Thymus (tissue), 11 donors: ENCODE results near the gene NUDT17. TPM values are rescaled to one million over a fixed set of nuclear protein-coding genes. Genes with fewer than 3 reads are reported as not detected.

Experiments
- DNase-seq, 9 donors: peaks; one replicate each; pipeline ENCODE4 v3.0.0-alpha.2; 2013; ENCODE audit warnings: low spot score in 9 of 9, low read depth in 6 of 9, missing footprints in 1 of 9
- H3K27ac ChIP-seq, 2 donors: one replicate each; pipeline ENCODE4 v1.5.1; 2013; ENCODE audit warnings: control low read depth in 1 of 2, low read depth in 1 of 2, low read length in 1 of 2, mild to moderate bottlenecking in 1 of 2, moderate library complexity in 1 of 2
- H3K27me3 ChIP-seq, 2 donors: one replicate each; pipeline ENCODE4 v1.5.1; 2013; ENCODE audit warnings: low read length in 1 of 2; ENCODE audit not compliant: control insufficient read depth in 2 of 2, insufficient read depth in 1 of 2
- H3K36me3 ChIP-seq, 2 donors: one replicate each; pipeline ENCODE4 v1.5.1; 2013; ENCODE audit warnings: low read length in 1 of 2, mild to moderate bottlenecking in 1 of 2, moderate library complexity in 1 of 2; ENCODE audit not compliant: control insufficient read depth in 2 of 2, insufficient read depth in 2 of 2
- H3K4me1 ChIP-seq, 2 donors: one replicate each; pipeline ENCODE4 v1.5.1; 2013; ENCODE audit warnings: low read length in 2 of 2; ENCODE audit not compliant: control insufficient read depth in 2 of 2, insufficient read depth in 2 of 2
- H3K4me3 ChIP-seq, 2 donors: one replicate each; pipeline ENCODE4 v1.5.1; 2013; ENCODE audit warnings: low read length in 2 of 2, control low read depth in 1 of 2, mild to moderate bottlenecking in 1 of 2
- H3K9me3 ChIP-seq, 2 donors: one replicate each; pipeline ENCODE4 v1.5.1; 2013; ENCODE audit warnings: low read length in 1 of 2, mild to moderate bottlenecking in 1 of 2; ENCODE audit not compliant: control insufficient read depth in 2 of 2, insufficient read depth in 1 of 2
- WGBS: extraction: QIAGEN DNeasy Blood & Tissue Kit; methylation state at CpG from one replicate; pipeline ENCODE4 v1.1.7; 2013; 5-methylcytosine and 5-hydroxymethylcytosine counted together
- polyA plus RNA-seq: library from polyadenylated mRNA; stranded (reverse); fragments of 200-250 nt; gene quantifications from one replicate; pipeline ENCODE4 v1.2.3, GENCODE V29; 2013
- total RNA-seq: library from RNA; stranded (reverse); fragments of 120-200 nt; gene quantifications from one replicate; pipeline ENCODE4 v1.2.4, GENCODE V29; 2013
- donor health status: healthy.

Gene NUDT17
- total and polyA plus RNA-seq, 2 donors: 3.7 to 6.0 TPM

GRCh38 chr1:145892486-145893087 is 47.2 kb downstream of the NUDT17 start:
- H3K9me3 ChIP-seq: no peaks in the 10 kb centered on the region
- no peaks in the 10 kb centered on the region for H3K36me3 ChIP-seq
- WGBS: 92% methylated on average over 3 of the region's 3 CpGs
- H3K27me3 ChIP-seq: no peaks in the 10 kb centered on the region
- peak overlapping the region; percentile 28 to 83 for H3K27ac ChIP-seq
- H3K4me3 ChIP-seq: no peak overlapping the region
- DNase-seq: no peak
- peaks cover 0 to 5% of the 10 kb centered on the region in 2 donors for H3K4me1 ChIP-seq

GRCh38 chr1:145893306-145894055 is 48.1 kb downstream of the NUDT17 start:
- 96% methylated on average over 7 of the region's 7 CpGs for WGBS
- DNase-seq: no peak
- H3K9me3 ChIP-seq: no peaks in the 10 kb centered on the region

GRCh38 chr1:145895471-145895870 is 50.0 kb downstream of the NUDT17 start:
- Histone ChIP-seq H3K4me3 (no peak overlapping the region), H3K27me3 (no peaks in the 10 kb centered on the region), H3K27ac (no peak overlapping the region), H3K36me3 (no peaks in the 10 kb centered on the region), H3K4me1 (peaks cover 0 to 5% of the 10 kb centered on the region in 2 donors), H3K9me3 (no peaks in the 10 kb centered on the region)
- DNase-seq: no peak
- WGBS: 93% methylated on average over 1 of the region's 1 CpG

More at GRCh38 chr1:145893306-145894055, 48.1 kb downstream of the NUDT17 start:
- Histone ChIP-seq H3K27me3 (no peaks in the 10 kb centered on the region), H3K4me1 (peaks cover 0 to 5% of the 10 kb centered on the region in 2 donors), H3K4me3 (no peak overlapping the region), H3K36me3 (no peaks in the 10 kb centered on the region), H3K27ac (no peak overlapping the region)

GRCh38 chr1:145897969-145898368 is 52.5 kb downstream of the NUDT17 start:
- Histone ChIP-seq H3K27me3 (no peaks in the 10 kb centered on the region), H3K9me3 (no peaks in the 10 kb centered on the region), H3K4me3 (no peak overlapping the region), H3K36me3 (no peaks in the 10 kb centered on the region), H3K27ac (no peak overlapping the region), H3K4me1 (no peaks in the 10 kb centered on the region)
- DNase-seq: no peak
- WGBS: 91% methylated on average over 1 of the region's 1 CpG

Other genes with a start within 250 kb of the NUDT17 start
- gene GPR89A, start 237.6 kb upstream of the NUDT17 start, total RNA-seq: 25.2 TPM
- 21.3 TPM for gene GPR89A, start 237.6 kb upstream of the NUDT17 start, polyA plus RNA-seq
- 0.90 TPM for gene PDZK1, start 138.3 kb upstream of the NUDT17 start, total RNA-seq
- 1.5 TPM for gene PDZK1, start 138.3 kb upstream of the NUDT17 start, polyA plus RNA-seq
- gene CD160, start 126.1 kb upstream of the NUDT17 start, total RNA-seq: 0.76 TPM
- 0.25 TPM for gene CD160, start 126.1 kb upstream of the NUDT17 start, polyA plus RNA-seq
- gene RNF115, start 21.5 kb upstream of the NUDT17 start, total RNA-seq: 8.8 TPM
- 12.3 TPM for gene RNF115, start 21.5 kb upstream of the NUDT17 start, polyA plus RNA-seq
- gene POLR3C, start 21.4 kb upstream of the NUDT17 start, total RNA-seq: 26.7 TPM
- 17.2 TPM for gene POLR3C, start 21.4 kb upstream of the NUDT17 start, polyA plus RNA-seq
- gene PIAS3, start 13.5 kb downstream of the NUDT17 start, total RNA-seq: 6.0 TPM
- gene PIAS3, start 13.5 kb downstream of the NUDT17 start, polyA plus RNA-seq: 29.9 TPM
- gene ANKRD35, start 40.2 kb downstream of the NUDT17 start, total RNA-seq: 0.28 TPM
- 2.7 TPM for gene ANKRD35, start 40.2 kb downstream of the NUDT17 start, polyA plus RNA-seq
- gene ITGA10, start 64.4 kb downstream of the NUDT17 start, total RNA-seq: 0.57 TPM
- 10.3 TPM for gene ITGA10, start 64.4 kb downstream of the NUDT17 start, polyA plus RNA-seq
- 32.9 TPM for gene PEX11B, start 73.1 kb downstream of the NUDT17 start, total RNA-seq
- gene PEX11B, start 73.1 kb downstream of the NUDT17 start, polyA plus RNA-seq: 38.1 TPM
- gene RBM8A, start 81.9 kb downstream of the NUDT17 start, total RNA-seq: 225 TPM
- gene RBM8A, start 81.9 kb downstream of the NUDT17 start, polyA plus RNA-seq: 112 TPM
- 13.1 TPM for gene LIX1L, start 112.4 kb downstream of the NUDT17 start, total RNA-seq
- gene LIX1L, start 112.4 kb downstream of the NUDT17 start, polyA plus RNA-seq: 22.0 TPM
- 0.19 TPM for gene ANKRD34A, start 118.9 kb downstream of the NUDT17 start, total RNA-seq
- 0.89 TPM for gene ANKRD34A, start 118.9 kb downstream of the NUDT17 start, polyA plus RNA-seq
- gene POLR3GL, start 119.1 kb downstream of the NUDT17 start, total RNA-seq: 37.5 TPM
- gene POLR3GL, start 119.1 kb downstream of the NUDT17 start, polyA plus RNA-seq: 89.6 TPM
- 336 TPM for gene TXNIP, start 150.9 kb downstream of the NUDT17 start, total RNA-seq
- gene TXNIP, start 150.9 kb downstream of the NUDT17 start, polyA plus RNA-seq: 1,022 TPM
- gene HJV, start 176.1 kb downstream of the NUDT17 start, total RNA-seq: 0.38 TPM
- gene HJV, start 176.1 kb downstream of the NUDT17 start, polyA plus RNA-seq: 0.62 TPM